IPS-15b (cell line): ENCODE data around the gene RPL31.
"Not testable (repeated sequence)": the region's sequence is repeated elsewhere in the genome, so short reads cannot be mapped to it uniquely, and the experiment has no call there.

Experiments used
- H3K27me3 ChIP-seq: one replicate; pipeline ENCODE4 v1.6.1; 2013; ENCODE audit warnings: low read length; ENCODE audit not compliant: control insufficient read depth, insufficient read depth
- H3K36me3 ChIP-seq: one replicate; pipeline ENCODE4 v1.6.1; 2013; ENCODE audit warnings: low read length; ENCODE audit not compliant: control insufficient read depth, insufficient read depth
- H3K4me1 ChIP-seq: one replicate; pipeline ENCODE4 v1.6.1; 2013; ENCODE audit warnings: mild to moderate bottlenecking, low read length; ENCODE audit not compliant: control insufficient read depth, insufficient read depth
- H3K4me3 ChIP-seq: one replicate; pipeline ENCODE4 v1.5.1; 2013; ENCODE audit warnings: low read depth, low read length
- H3K9ac ChIP-seq: one replicate; pipeline ENCODE4 v1.6.1; 2013; ENCODE audit warnings: low read depth, mild to moderate bottlenecking, low read length
- H3K9me3 ChIP-seq: one replicate; pipeline ENCODE4 v1.6.1; 2013; ENCODE audit warnings: mild to moderate bottlenecking, low read length; ENCODE audit not compliant: control insufficient read depth, insufficient read depth

RPL31 gene

GRCh38 chr2:101038455-101039255, 36.6 kb downstream of the RPL31 start:
- Histone ChIP-seq H3K9me3 (no peaks in the 10 kb centered on the region), H3K27me3 (no peaks in the 10 kb centered on the region), H3K36me3 (peaks cover 12% of the 10 kb centered on the region), H3K4me1 (no peaks in the 10 kb centered on the region), H3K9ac (no peak overlapping the region), H3K4me3 (no peak overlapping the region)

- H3K9ac ChIP-seq: no peak overlapping the region
- no peaks in the 10 kb centered on the region for H3K4me1 ChIP-seq
- peaks cover 10% of the 10 kb centered on the region for H3K36me3 ChIP-seq
- no peaks in the 10 kb centered on the region for H3K9me3 ChIP-seq
- no peaks in the 10 kb centered on the region for H3K27me3 ChIP-seq
- H3K4me3 ChIP-seq: no peak overlapping the region
Observed at GRCh38 chr2:101040072-101040471, 38.0 kb downstream of the RPL31 start.

GRCh38 chr2:101040761-101041160, 38.7 kb downstream of the RPL31 start:
- Histone ChIP-seq H3K36me3 (peaks cover 7% of the 10 kb centered on the region), H3K27me3 (no peaks in the 10 kb centered on the region), H3K9ac (no peak overlapping the region), H3K4me3 (no peak overlapping the region), H3K9me3 (no peaks in the 10 kb centered on the region), H3K4me1 (no peaks in the 10 kb centered on the region)

GRCh38 chr2:101041413-101041812, 39.3 kb downstream of the RPL31 start:
- H3K36me3 ChIP-seq: peaks cover 7% of the 10 kb centered on the region

GRCh38 chr2:101045330-101045729, 43.2 kb downstream of the RPL31 start:
- Histone ChIP-seq H3K36me3 (peaks cover 2% of the 10 kb centered on the region), H3K9me3 (no peaks in the 10 kb centered on the region), H3K9ac (no peak overlapping the region), H3K4me3 (no peak overlapping the region), H3K4me1 (no peaks in the 10 kb centered on the region), H3K27me3 (no peaks in the 10 kb centered on the region)

More at GRCh38 chr2:101041413-101041812, 39.3 kb downstream of the RPL31 start:
- H3K27me3 ChIP-seq: no peaks in the 10 kb centered on the region
- no peak overlapping the region for H3K4me3 ChIP-seq
- H3K4me1 ChIP-seq: no peaks in the 10 kb centered on the region
- no peak overlapping the region for H3K9ac ChIP-seq
- no peaks in the 10 kb centered on the region for H3K9me3 ChIP-seq

GRCh38 chr2:101047075-101047766, 45.1 kb downstream of the RPL31 start:
- peaks cover 2% of the 10 kb centered on the region for H3K36me3 ChIP-seq
- H3K9ac ChIP-seq: no peak overlapping the region
- H3K4me1 ChIP-seq: peaks cover 3% of the 10 kb centered on the region

GRCh38 chr2:101047774-101048173, 45.7 kb downstream of the RPL31 start:
- H3K36me3 ChIP-seq: peaks cover 2% of the 10 kb centered on the region
- peaks cover 3% of the 10 kb centered on the region for H3K4me1 ChIP-seq
- no peaks in the 10 kb centered on the region for H3K27me3 ChIP-seq
- H3K9me3 ChIP-seq: no peaks in the 10 kb centered on the region
- H3K4me3 ChIP-seq: no peak overlapping the region
- no peak overlapping the region for H3K9ac ChIP-seq

More at GRCh38 chr2:101047075-101047766, 45.1 kb downstream of the RPL31 start:
- no peak overlapping the region for H3K4me3 ChIP-seq
- H3K27me3 ChIP-seq: no peaks in the 10 kb centered on the region
- no peaks in the 10 kb centered on the region for H3K9me3 ChIP-seq

GRCh38 chr2:101048756-101049155, 46.7 kb downstream of the RPL31 start:
- Histone ChIP-seq H3K9me3 (no peaks in the 10 kb centered on the region), H3K36me3 (peaks cover 2% of the 10 kb centered on the region), H3K4me1 (peaks cover 3% of the 10 kb centered on the region), H3K4me3 (no peak overlapping the region), H3K27me3 (no peaks in the 10 kb centered on the region), H3K9ac (no peak overlapping the region)

GRCh38 chr2:101050886-101051285, 48.8 kb downstream of the RPL31 start:
- H3K36me3 ChIP-seq, H3K4me3 ChIP-seq, H3K9ac ChIP-seq, H3K4me1 ChIP-seq, H3K9me3 ChIP-seq, H3K27me3 ChIP-seq: not testable (repeated sequence)

- Histone ChIP-seq H3K9ac (no peak overlapping the region), H3K4me1 (peaks cover 3% of the 10 kb centered on the region), H3K27me3 (no peaks in the 10 kb centered on the region), H3K9me3 (no peaks in the 10 kb centered on the region), H3K36me3 (peaks cover 7% of the 10 kb centered on the region), H3K4me3 (no peak overlapping the region)
Observed at GRCh38 chr2:101052147-101052546, 50.1 kb downstream of the RPL31 start.

GRCh38 chr2:101053117-101053516, 51.0 kb downstream of the RPL31 start:
- peaks cover 3% of the 10 kb centered on the region for H3K4me1 ChIP-seq
- no peaks in the 10 kb centered on the region for H3K27me3 ChIP-seq
- peaks cover 5% of the 10 kb centered on the region for H3K36me3 ChIP-seq
- H3K4me3 ChIP-seq: no peak overlapping the region
- H3K9me3 ChIP-seq: no peaks in the 10 kb centered on the region
- no peak overlapping the region for H3K9ac ChIP-seq
